ENCODE results near the gene SPPL3.

The SPPL3 gene

DNA sequence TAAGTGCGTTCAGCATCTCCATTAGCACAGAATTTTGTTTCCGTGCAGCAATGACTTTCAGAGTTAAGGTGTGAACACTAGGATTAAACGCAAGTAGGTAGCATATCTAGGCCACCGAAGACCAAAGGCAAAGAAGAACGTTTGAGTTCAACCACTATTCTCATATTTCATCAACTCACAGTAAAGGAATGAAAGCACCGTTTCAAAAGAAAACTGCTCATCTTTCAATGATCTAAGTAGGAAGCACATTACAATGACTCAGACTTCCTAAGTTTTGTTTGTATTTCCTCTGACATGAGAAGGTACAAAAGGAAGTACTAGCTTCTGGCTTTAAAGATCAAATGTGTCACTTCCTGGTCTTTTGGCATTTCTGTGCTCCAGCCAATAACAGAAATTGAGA lies 121.0 kb downstream of the SPPL3 start:
- no peak for DNase-seq (ENCODE audit: low read depth, low spot score)

DNA sequence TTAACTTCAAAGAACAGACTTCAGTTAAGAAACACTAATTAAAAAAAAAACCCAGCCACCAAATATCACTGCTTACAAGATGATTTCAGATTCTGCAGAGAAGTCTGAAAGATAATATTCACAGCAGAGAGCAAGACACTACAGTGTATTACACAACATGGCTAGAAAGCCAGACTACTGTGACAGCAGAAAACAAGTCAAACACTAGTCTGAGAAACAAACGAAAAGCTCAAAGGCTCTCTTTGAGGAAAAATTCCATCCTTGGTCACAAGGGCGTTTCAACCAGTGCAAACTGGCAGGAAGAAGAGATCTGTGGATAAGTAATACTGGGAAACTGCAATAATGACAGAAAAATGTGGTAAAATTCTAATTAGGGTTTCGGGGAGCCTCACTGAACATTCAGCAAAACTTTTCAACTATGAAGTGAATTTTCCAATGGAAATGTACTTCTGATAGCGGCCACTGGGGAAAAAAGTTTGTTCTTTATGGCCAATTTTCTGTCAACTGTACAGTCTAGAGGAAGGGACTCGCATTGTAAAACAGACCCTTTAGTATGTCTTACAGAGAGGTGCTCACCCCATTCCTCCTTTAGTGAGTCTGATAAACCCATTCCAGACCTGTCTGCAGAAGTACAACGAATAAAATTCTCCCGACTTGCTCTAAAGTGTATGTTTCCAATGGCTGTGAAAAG lies 128.2 kb downstream of the SPPL3 start:
- no peak for DNase-seq (ENCODE audit: low read depth, low spot score)

DNA sequence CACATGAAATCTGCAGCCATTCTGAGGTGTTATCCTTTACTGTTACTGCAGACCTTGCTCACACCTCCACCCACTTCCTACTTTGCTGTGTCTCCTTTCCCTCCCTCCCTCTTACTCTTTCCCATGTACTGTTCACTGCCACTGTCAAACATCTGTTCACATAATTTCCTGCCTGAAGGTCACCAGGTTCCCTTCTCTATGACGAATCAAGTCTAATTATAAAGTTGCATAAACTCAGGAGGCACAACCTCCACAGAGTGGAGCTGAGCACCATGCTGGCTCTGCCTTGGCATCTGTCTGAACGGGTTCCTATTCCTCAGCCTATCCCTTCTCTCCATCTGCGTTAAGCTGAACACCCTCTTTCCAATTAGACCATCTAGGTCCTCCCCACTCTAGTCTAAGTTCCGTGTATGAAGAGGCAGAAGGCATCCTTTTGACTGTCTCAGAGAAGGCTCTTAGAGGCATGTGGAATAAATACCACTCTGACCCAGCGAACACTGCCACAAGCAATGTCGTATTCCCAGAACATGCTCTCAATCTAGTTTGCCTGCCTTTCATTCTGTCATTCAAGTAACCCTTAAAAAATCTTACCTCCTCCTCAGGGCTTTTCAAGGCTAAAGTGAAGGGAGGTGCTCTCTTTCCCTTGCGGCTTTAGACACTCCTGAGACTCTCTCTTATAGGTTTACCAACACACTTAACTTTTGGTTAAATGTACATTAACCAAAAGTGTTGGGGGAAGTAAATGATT lies 129.8 kb downstream of the SPPL3 start:
- DNase-seq (ENCODE audit: low read depth, low spot score), result no peak

DNA sequence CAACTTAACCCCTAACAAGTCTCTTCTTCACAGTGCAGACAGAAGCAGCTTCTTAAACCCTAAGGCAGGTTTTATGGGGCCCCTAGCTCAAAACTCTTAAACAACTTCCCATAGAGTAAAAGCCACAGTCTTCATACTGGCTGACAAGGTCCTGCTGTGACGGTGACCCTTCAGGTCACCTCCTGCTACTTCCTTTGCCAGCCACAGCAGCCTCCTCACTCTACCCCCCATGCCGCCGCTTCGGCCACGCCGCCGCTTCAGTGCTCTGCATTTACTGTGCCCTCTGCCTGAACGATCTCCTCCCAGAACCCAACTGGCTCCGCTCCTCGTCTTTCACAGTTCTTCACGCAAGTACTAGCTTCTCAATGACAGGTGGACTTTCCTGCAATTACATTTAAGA lies 133.1 kb downstream of the SPPL3 start:
- DNase-seq (ENCODE audit: low read depth, low spot score), result no peak

DNA sequence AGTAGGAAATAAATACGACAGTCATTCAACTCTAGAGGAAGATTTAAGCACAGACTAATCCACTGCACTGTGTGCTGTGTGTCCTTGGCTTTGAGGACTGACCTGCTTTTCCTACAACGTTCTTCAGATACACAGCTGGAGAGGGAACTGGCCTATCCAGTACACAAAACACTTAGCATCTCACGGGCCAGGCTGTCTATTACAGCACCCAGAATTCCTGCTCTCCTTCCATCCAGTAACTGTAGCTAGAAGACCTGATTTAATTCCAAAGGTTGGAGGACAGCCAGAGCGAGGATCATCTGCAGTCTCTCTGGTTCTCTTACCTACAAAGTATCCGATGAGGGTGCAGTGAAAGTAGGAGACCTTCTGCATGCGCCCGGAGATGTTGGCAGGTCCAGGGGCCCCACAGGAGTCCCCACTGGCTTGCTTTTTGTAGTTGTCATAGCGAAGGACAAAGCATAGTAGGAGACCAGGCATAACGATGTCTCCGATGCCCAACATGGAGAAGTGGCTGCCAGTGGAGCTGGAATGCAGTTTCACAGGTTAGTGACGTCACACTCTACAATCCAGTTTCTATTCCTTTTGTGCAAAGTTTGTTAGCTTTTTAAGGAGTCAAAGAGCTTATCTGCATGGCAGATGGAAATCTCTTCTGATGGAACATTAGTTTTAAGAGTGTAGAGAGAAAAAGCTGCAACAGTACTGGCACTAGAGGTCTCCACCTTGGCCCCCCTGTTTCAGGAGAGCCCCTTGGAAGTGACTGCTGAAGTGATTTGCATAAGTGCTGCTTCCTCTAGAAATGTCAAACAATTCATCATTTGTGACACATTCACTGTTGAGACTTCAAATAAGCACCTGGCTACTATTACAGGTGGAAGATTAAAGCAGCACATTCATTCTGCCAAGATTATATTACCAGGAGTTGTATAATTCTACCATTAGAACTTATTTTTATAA lies 136.8 kb downstream of the SPPL3 start:
- DNase-seq (ENCODE audit: low read depth, low spot score), result no peak

- no peak for DNase-seq (ENCODE audit: low read depth, low spot score)
Observed at GRCh38 chr12:120766566-120766965, 137.6 kb downstream of the SPPL3 start.

DNA sequence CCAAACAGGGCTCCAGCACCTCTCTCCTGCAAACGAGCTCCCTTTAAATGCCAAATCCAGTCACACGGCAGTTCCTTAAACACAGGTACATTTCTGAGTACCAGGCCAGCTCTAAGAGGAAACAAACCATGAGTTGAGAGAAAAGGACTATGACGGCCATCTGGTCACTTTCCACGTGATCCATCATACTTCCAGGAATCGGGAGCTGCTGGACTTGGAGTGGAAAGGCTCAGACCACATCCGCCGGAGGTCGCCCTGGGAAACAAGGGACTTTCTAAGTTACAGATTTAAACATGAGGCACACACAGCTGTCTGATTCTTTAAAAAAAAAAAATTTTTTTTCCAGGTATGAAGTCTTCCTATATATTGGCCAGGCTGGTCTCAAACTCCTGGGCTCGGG lies 139.3 kb downstream of the SPPL3 start:
- no peak for DNase-seq (ENCODE audit: low read depth, low spot score)

DNA sequence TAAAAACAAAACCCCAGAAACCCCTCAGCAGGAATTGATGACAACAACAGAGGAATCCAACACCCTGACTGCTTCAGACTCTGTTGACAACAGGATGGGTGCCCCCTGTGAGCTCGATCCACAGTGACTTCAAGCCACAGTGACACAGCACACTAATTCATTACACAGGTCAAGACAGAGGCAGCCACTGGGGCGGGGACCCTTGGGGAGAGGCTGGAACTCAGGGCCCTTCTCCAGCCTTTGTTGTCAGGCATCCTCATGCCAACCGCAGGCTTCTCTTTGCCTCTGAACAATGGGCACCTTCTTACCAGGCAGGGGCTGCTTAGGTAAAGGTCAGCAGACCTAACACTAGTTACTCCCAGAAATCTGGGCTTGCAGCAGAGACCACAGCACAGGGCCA lies 140.9 kb downstream of the SPPL3 start:
- DNase-seq (ENCODE audit: low read depth, low spot score), result no peak

- no peak for DNase-seq (ENCODE audit: low read depth, low spot score)
Observed at GRCh38 chr12:120762086-120762485, 142.1 kb downstream of the SPPL3 start.

DNA sequence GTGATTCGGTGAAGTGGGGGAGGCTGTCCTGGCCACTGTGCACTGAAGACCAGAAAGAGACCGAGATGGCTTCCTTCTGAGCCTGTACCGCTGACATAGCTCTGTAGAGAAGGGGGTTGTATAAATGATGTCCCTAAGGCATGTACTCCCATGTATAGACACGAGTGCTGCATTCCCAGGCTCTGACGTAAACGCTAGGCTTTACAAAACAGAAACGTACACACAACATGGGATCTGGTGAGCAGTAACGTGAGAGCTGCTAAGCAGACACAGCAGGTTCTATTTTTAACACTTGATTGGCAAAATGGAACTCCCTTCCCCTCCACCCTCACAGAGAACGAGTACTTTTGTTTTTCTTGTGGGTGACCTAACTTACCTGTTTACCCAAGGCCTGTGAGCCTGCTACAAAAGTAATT lies 142.6 kb downstream of the SPPL3 start:
- no peak for DNase-seq (ENCODE audit: low read depth, low spot score)

DNA sequence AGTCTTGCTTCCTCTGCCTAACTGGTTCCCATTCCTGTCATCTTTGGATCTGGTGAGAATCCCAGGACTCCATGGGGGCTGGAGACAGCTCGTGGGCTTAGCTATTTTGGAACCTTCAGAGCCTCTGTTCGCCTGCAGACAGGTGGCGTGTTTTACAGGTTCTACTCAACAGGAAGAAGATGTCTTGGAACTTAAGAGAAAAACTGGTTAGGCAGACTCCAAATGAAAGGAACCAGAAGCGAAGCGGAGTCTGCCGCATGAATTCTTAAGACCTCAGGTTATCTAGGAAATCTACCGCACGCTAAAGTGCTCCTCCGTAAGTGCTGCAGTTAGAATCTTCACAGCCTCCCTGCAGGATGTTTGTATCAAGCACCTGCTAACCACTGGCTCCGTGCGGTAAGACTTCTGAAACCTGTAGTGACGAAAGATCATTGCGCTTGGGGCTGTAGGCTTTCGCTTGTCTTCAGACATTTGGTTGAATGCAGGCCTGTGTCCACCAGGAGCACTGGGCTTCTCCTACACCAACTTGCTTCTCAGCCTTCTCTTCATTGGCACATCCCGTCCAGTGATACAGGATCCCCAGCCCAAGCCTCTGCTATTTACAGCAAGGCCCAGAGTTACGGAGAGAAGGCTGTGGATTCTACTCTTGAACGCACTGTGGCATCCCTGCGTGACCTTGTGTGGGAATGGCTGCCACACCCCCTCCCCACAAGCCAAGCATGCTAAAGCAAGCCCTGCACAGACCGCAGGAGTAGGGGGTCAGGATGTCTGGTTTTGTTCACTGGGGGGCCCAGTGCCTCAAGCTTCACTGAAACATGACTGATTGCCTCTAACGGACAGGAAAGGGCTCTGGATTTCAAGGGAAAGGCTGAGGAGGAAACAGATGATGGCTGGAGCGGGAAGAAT lies 143.6 kb downstream of the SPPL3 start:
- DNase-seq (ENCODE audit: low read depth, low spot score), result no peak

GRCh38 chr12:120759591-120760348 lies 144.4 kb downstream of the SPPL3 start:
- DNase-seq (ENCODE audit: low read depth, low spot score), result no peak

GRCh38 chr12:120758798-120759590 lies 145.2 kb downstream of the SPPL3 start:
- DNase-seq (ENCODE audit: low read depth, low spot score), result no peak

DNA sequence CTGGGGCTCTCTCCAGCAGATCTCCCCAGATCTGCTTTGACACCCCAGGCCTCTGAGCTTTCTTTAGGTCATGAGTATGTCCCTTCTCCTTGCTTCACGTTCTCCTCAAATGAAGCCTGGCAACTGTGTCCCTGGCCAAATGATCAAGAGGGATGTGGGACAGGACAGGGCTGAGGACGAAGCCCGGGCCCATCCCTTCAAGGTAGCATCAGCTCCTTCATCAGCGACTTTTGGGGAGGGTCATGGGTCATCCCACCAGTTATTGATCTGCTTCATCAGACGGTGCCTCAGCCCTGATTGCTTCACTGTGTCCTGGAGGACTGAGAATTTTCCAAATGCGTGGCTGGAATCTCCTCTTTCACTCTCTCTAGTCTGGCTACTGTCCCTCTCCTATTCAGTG lies 146.2 kb downstream of the SPPL3 start:
- DNase-seq (ENCODE audit: low read depth, low spot score), result no peak

DNA sequence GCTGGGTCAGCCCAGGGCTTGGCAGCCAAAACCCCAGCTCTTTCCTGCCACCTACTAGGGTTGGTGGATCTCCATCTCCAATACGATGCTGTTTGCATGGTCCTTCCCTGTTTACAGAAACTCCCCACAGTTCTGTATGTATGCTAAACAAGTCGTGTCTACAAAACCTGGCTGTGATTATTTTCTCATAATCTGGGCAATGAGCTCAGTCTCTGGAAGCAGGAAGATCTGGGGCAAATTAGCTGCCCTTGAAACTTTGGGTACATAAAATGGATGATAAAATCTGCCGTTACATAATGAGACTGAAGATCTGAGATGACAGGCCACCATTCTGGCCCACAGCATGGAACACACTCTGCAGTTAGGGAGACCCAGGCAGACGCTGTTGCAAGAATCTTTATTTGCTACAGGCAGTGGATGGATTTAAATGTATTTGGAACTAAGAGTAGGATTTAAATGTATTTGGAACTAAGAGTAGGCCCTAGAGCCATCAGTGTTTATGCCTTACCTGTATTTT lies 146.9 kb downstream of the SPPL3 start:
- DNase-seq (ENCODE audit: low read depth, low spot score), result no peak

DNA sequence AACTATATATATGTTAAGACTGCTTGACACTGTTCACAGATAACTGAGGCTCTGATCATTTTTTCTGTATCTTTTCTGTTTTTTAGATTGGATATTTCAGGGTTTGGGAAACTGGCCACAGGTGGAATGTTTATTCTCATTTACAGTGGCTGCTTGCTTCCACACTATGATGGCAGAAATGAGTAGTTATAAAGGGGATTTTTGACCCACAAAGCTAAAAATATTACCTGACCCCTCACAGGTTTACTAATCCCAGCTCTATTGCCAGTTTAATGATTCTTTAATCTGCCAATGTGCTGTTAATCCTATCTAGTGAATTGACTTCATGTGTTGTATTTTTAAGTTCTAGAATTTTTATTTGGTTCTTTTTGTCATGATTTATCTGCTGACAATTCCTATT lies 148.9 kb downstream of the SPPL3 start:
- no peak for DNase-seq (ENCODE audit: low read depth, low spot score)

GRCh38 chr12:120754792-120755191 lies 149.4 kb downstream of the SPPL3 start:
- DNase-seq (ENCODE audit: low read depth, low spot score), result no peak

DNA sequence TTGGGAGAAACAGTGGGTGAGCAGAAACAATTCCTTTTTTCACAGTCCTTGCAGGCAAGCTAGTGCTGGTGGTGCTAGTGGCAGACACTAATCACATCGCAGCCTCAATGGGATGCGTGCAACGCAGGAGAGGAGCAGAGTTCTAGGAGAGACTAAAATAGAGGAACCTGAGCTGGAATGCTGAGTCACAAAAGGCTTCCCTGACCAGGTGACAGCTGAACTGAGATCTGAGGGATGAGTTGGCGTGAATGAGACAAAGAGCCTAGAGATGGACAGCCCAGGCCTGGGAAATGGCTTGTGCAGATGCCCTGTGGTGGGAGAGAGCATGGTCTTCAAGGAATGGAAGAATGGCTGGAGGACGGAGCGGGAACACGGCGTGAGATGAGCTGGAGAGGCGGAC lies 152.8 kb downstream of the SPPL3 start:
- no peak for DNase-seq (ENCODE audit: low read depth, low spot score)

- DNase-seq (ENCODE audit: low read depth, low spot score), result no peak
Observed at GRCh38 chr12:120750806-120751205, 153.4 kb downstream of the SPPL3 start.

Data from activated CD4-positive, CD25-positive, alpha-beta regulatory T cell treated with anti-CD3 and anti-CD28 coated beads, Interleukin-2, amount 50 U/mL, for 16 hours (primary cell).